ENCODE data around the gene ELP2. TPM values are rescaled to one million over a fixed set of nuclear protein-coding genes. Genes with fewer than 3 reads are reported as not detected.

ELP2 gene
- total and polyA plus RNA-seq, 2 of the 8 experiments (the other 6 are each of a cell fraction or from before 2014, with no cell fraction given): 55.8 to 165 TPM

- TF ChIP-seq ATF3 (IDR thresholded peaks at IDR 0.05; ENCODE audit: insufficient read depth, low read depth, low read length) (no peak), BACH1 (IDR thresholded peaks at IDR 0.05; ENCODE audit: low read length) (no peak), CTBP2 (IDR thresholded peaks at IDR 0.05; ENCODE audit: borderline replicate concordance, insufficient read depth, insufficient read length, low read length) (no peak), NANOG (IDR thresholded peaks at IDR 0.05; ENCODE audit: insufficient read depth, low read depth, low read length, poor library complexity, severe bottlenecking) (no peak), FOSL1 (IDR thresholded peaks at IDR 0.05; ENCODE audit: insufficient read depth, low read depth, low read length) (no peak), MAFK (IDR thresholded peaks at IDR 0.05; ENCODE audit: low read depth, low read length) (no peak)
Observed at GRCh38 chr18:36108196-36108595, 21.5 kb upstream of the ELP2 start (continued).
